ENCODE data around the gene ISLR2. TPM values are rescaled to one million over a fixed set of nuclear protein-coding genes. Genes with fewer than 3 reads are reported as not detected.

Gene ISLR2
- total RNA-seq, 1 donor from 2014 or later = 9.6 TPM

DNA sequence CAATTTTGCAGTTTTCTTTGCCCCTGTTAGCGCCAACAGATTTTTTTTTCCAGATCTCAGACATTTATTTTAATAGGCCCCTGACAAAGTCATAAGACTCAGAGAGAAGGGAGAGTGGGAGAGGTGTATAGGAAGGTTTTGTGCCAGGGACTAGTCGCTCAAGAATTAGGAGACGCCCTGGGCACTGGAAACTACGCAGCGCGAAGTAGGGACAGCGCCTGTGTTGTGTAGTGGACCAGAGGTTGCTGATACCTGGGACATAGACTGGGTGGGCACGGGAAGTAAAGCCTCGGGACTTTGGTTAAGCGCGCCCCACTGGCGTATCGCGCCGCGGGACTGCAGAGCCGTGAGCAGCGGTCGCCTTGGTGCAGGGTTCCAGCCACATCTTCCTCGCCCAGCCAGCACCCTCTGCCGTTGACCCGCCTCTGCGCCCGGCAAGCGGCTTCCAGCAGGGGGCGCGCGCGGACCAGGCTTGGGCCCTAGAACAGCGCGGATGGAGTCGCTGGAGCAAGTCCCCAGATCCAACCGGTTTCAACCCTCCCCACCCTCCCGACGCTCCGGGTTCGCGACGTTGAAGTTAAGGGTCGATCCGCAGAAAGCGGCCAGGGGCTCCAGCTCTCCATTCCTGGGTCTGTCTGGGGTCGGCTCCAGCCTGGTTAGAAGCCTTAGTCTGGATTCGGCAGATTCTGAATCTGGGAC, 3.0 kb upstream of the ISLR2 start:
- no peaks in the 10 kb centered on the region for H3K9me3 Mint-ChIP-seq
- TF ChIP-seq, protein P1, sequence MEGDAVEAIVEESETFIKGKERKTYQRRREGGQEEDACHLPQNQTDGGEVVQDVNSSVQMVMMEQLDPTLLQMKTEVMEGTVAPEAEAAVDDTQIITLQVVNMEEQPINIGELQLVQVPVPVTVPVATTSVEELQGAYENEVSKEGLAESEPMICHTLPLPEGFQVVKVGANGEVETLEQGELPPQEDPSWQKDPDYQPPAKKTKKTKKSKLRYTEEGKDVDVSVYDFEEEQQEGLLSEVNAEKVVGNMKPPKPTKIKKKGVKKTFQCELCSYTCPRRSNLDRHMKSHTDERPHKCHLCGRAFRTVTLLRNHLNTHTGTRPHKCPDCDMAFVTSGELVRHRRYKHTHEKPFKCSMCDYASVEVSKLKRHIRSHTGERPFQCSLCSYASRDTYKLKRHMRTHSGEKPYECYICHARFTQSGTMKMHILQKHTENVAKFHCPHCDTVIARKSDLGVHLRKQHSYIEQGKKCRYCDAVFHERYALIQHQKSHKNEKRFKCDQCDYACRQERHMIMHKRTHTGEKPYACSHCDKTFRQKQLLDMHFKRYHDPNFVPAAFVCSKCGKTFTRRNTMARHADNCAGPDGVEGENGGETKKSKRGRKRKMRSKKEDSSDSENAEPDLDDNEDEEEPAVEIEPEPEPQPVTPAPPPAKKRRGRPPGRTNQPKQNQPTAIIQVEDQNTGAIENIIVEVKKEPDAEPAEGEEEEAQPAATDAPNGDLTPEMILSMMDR (conservative IDR thresholded peaks at IDR 0.05) = peak; percentile 98
- H3K27me3 Mint-ChIP-seq (ENCODE audit: low read depth) = peaks cover 70% of the 10 kb centered on the region
- H3K4me1 Mint-ChIP-seq = peaks cover 51% of the 10 kb centered on the region
- peak; percentile 99 for DNase-seq (ENCODE audit: low read depth, low spot score)
- H3K4me3 Mint-ChIP-seq = peak overlapping the region; percentile 84
- H3K27ac Mint-ChIP-seq (ENCODE audit: unreplicated experiment) = no peak overlapping the region
- peaks cover 5% of the 10 kb centered on the region for H3K36me3 Mint-ChIP-seq (ENCODE audit: low read depth)

DNA sequence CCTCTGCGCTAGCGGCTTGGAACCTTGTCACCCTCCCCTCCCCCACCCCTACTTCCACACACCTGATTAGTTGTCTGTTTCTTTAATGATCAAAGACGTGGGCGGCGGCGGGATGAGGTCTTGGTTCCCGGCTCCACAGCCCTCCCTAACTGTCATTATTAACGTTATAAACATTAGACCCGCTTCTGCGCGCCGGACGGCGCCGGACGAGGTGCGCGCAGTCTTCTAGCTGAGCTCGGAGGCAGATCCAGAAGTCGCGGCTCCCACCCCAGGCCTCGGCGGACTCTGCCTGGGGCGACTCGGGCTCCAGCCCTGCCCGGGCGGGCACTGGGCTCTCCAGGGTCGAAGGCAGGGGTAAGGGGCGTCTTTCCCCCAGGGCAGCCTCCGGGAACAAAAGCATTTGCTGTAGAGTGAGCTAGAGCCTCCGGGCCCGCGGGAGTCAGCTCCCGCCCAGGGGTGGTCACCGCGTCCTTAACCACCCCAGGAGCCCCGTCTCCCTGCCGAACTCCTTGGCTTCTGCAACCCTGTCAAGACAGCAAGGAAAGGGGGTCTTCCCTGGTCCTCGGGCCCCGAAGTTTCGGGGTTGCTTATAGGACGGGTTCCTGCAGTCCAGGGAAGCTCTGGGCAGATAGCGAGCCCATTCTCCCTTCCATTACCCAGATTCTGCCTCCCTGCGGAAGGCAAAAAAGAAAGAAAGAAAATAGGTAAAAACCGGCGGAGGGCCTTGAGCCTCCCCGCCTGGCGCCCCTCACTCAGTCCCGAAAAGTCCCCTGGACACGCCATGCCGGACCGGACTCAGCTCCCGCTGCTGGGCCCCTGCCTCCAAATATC, 2.2 kb upstream of the ISLR2 start:
- Mint-ChIP-seq H3K27ac (ENCODE audit: unreplicated experiment) (no peak overlapping the region), H3K4me3 (peak overlapping the region; percentile 84), H3K9me3 (no peaks in the 10 kb centered on the region), H3K27me3 (ENCODE audit: low read depth) (peaks cover 75% of the 10 kb centered on the region), H3K36me3 (ENCODE audit: low read depth) (peaks cover 5% of the 10 kb centered on the region), H3K4me1 (peaks cover 44% of the 10 kb centered on the region)
- no peak for DNase-seq (ENCODE audit: low read depth, low spot score)
- TF ChIP-seq, protein P1 (conservative IDR thresholded peaks at IDR 0.05) = no peak

DNA sequence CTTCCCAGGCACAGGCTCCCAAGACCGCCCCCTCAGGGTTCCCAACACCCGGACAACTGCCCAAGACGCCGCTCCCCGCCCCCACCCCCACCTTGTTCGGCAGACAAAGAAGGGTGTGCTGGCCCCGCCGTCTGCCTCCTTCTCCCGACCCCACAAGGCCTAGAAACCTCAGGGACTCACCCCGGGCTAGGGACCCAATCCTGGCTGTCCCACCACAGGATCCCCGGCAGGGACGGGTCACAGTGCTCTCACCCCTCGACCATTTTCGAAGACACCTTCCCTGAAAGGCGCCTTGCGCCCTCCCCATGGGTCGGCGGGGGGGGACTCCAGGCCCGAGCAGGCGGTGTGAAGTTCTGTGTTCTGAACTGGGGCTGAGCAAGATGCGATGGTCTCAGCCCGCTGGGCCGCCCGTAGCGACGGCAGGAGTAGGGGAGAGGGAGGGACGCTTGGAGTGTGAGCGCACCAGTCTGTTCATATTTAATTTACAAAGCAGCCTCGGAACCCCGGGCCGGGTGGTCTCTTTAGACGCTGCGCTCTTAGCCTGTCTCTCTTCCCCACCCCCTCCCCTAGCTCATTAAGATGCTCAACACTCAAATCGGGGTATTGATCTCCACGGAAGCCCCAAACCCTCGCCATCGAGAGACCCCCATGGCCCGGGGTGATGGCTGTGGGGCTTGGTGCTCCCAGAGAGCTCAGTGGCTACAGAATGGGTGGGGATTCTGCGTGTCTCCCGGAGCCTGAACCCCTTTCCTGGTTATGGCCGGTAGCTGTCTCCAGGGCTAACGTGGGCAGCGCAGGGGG, 1.4 kb upstream of the ISLR2 start:
- DNase-seq (ENCODE audit: low read depth, low spot score) = no peak
- TF ChIP-seq, protein P1 (conservative IDR thresholded peaks at IDR 0.05) = no peak
- H3K4me1 Mint-ChIP-seq = peaks cover 37% of the 10 kb centered on the region
- H3K4me3 Mint-ChIP-seq = peak overlapping the region; percentile 84
- no peaks in the 10 kb centered on the region for H3K9me3 Mint-ChIP-seq
- H3K36me3 Mint-ChIP-seq (ENCODE audit: low read depth) = peaks cover 5% of the 10 kb centered on the region
- no peak overlapping the region for H3K27ac Mint-ChIP-seq (ENCODE audit: unreplicated experiment)
- H3K27me3 Mint-ChIP-seq (ENCODE audit: low read depth) = peaks cover 83% of the 10 kb centered on the region

DNA sequence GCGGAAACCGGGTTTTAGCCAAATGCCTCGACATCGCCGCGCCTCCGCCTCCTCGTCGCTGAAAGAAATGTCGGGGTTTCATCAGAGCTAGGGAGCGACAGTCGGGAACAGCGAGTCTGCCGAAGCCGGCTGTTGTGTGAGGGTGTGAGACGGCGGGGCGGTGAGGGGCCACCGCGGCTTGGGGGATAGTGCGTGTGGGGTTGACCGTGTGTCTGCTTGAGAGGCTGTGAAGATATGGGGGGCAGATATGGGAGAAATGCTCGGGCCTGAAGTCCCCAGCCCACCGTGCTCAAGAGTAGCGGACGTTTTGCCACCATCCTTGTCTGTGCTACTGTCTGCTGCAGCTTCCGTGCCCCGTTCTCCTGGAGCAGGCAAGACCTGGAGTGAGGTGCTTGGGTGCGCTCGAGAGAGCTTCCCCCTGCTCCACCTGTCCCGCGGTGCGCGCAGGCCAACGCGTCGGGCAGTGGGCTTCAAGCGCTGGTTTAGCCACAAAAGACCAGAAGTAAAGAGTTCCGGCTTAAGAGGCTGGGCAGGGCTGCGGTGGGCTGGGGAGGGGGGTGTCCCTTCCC, 716 bp upstream of the ISLR2 start:
- peaks cover 89% of the 10 kb centered on the region for H3K27me3 Mint-ChIP-seq (ENCODE audit: low read depth)
- no peak for DNase-seq (ENCODE audit: low read depth, low spot score)
- no peaks in the 10 kb centered on the region for H3K9me3 Mint-ChIP-seq
- no peak overlapping the region for H3K27ac Mint-ChIP-seq (ENCODE audit: unreplicated experiment)
- TF ChIP-seq, protein P1 (conservative IDR thresholded peaks at IDR 0.05) = no peak
- H3K4me3 Mint-ChIP-seq = peak overlapping the region; percentile 84
- H3K36me3 Mint-ChIP-seq (ENCODE audit: low read depth) = peaks cover 5% of the 10 kb centered on the region
- H3K4me1 Mint-ChIP-seq = peaks cover 34% of the 10 kb centered on the region
